Fibroblast of the aortic adventitia (primary cell): Measurements from ENCODE around the gene CHST10. TPM values are rescaled to one million over a fixed set of nuclear protein-coding genes. Genes with fewer than 3 reads are reported as not detected.

Source experiments
- DNase-seq: peaks from one replicate; pipeline ENCODE4 v3.0.0-alpha.2; 2010; ENCODE audit warnings: low read depth
- H3K4me3 ChIP-seq: 2 replicates; pipeline ENCODE4 v1.5.1; 2011; ENCODE audit warnings: low read depth, mild to moderate bottlenecking, control low read depth, low read length, moderate library complexity
- CTCF ChIP-seq: IDR thresholded peaks from 2 replicates; pipeline ENCODE4 v1.5.1; 2011; ENCODE audit warnings: mild to moderate bottlenecking, low read length, control low read depth, inconsistent platforms; ENCODE audit not compliant: insufficient read depth
- total RNA-seq: library from RNA; depleted of rRNA; stranded (reverse); fragments of >200 nt; gene quantifications from 2 replicates; pipeline ENCODE4 v1.2.3, GENCODE V29; 2012; ENCODE audit warnings: low replicate concordance

CHST10 gene
- total RNA-seq, 1 donor, result 11.0 TPM

- no peak for DNase-seq
- H3K4me3 ChIP-seq, result no peak overlapping the region
- TF ChIP-seq CTCF, result no peak
Measured at GRCh38 chr2:100404411-100404810, 13.1 kb downstream of the CHST10 start.

- DNase-seq, result no peak
- TF ChIP-seq CTCF, result no peak
- H3K4me3 ChIP-seq, result no peak overlapping the region
Measured at GRCh38 chr2:100403722-100404121, 13.7 kb downstream of the CHST10 start.

GRCh38 chr2:100401268-100401667 lies 16.2 kb downstream of the CHST10 start:
- H3K4me3 ChIP-seq, result no peak overlapping the region
- DNase-seq, result no peak
- TF ChIP-seq CTCF, result no peak

GRCh38 chr2:100399714-100400113 lies 17.8 kb downstream of the CHST10 start:
- no peak overlapping the region for H3K4me3 ChIP-seq
- no peak for DNase-seq
- TF ChIP-seq CTCF, result no peak

GRCh38 chr2:100397976-100398375 lies 19.5 kb downstream of the CHST10 start:
- no peak overlapping the region for H3K4me3 ChIP-seq
- no peak for TF ChIP-seq CTCF

GRCh38 chr2:100397118-100397860 lies 20.2 kb downstream of the CHST10 start:
- TF ChIP-seq CTCF, result no peak
- H3K4me3 ChIP-seq, result no peak overlapping the region
- no peak for DNase-seq

More at GRCh38 chr2:100397976-100398375, 19.5 kb downstream of the CHST10 start:
- DNase-seq, result no peak

- no peak overlapping the region for H3K4me3 ChIP-seq
- TF ChIP-seq CTCF, result no peak
- no peak for DNase-seq
Measured at GRCh38 chr2:100396483-100396882, 21.0 kb downstream of the CHST10 start.
